ENCODE results near the gene CSNK1D. TPM values are rescaled to one million over a fixed set of nuclear protein-coding genes. Genes with fewer than 3 reads are reported as not detected.
A peak's percentile ranks its signal among the peaks of the same experiment; 100 is the strongest.

Gene CSNK1D
- total RNA-seq = 241 and 258 TPM in 2 replicates
- 24.9 TPM for total RNA-seq (2013)
- 196 and 260 TPM in 2 replicates for polyA plus RNA-seq
- polyA minus RNA-seq = 58.6 and 109 TPM in 2 replicates

DNA sequence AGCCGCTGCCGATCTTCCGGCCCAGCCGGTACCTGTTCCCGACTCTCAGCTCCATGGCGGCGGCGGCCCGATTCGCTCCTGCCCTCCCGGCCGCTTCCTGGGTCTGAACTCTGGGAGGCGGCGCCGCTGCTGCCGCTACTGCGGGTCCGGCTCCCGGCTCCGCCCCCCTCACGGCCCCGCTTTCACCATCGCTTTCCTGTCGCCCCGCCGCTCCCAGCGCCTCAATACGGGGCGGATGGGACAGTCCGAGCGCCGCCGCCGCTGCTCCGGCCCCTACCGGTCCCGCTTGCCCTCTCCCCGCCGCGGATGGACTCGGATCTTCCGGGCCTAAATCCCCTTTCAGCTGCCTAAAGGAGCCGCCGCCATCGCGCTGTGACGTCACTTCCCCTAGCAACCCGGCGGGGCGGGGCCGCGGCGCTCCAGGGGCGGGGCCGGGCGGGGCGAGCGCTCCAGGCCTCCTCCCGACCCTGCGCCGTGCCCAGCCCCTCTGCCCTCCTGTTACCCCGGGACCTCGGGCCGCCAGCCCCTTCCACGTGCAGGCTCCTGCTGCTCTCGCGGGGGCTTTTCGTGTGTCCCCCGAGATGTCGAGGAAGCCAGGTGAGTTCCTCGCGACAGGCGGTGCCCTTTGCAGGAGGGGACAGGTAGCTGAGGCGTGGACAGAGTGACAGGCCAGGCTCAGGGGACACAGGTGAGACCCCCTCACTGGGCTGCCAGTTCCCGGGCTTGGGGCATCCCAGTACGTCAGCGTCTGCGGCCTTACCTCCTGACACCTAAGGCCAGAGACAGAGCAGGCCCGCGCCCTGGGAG, at the start of gene CSNK1D:
Gene CSNK1D, minus strand, starts transcription at position 374 of the 807 bp plus-strand sequence. Its CDS starts 319 bp downstream, at position 55.
- H3K27ac Mint-ChIP-seq = peak within 1 kb of the TSS; percentile 99
- Histone ChIP-seq H3K9ac (ENCODE audit: low read length) (peak within 1 kb of the TSS; percentile 90), H3K27me3 (replicated peaks in 1 of 4; ENCODE audit: control extremely low read depth in 1 of 4, control insufficient read depth in 3 of 4, insufficient read depth in 4 of 4, low read length in 3 of 4) (peaks cover 0 to 5% (median 0%) of the 10 kb centered on the region in 4 experiments), H3K4me1 (ENCODE audit: control insufficient read depth in 2 of 2, insufficient read depth in 2 of 2, low read length in 2 of 2) (peaks cover 30 to 48% of the 10 kb centered on the region in 2 donors), H3K9me3 (ENCODE audit: control extremely low read depth in 1 of 3, control insufficient read depth in 2 of 3, insufficient read depth in 1 of 3, low read length in 2 of 3) (no peaks in the 10 kb centered on the region), H3K36me3 (replicated peaks in 1 of 2; ENCODE audit: control extremely low read depth in 1 of 2, control insufficient read depth in 1 of 2, extremely low read depth in 1 of 2, insufficient read depth in 2 of 2, low read length in 1 of 2) (peaks cover 3 to 35% of the 10 kb centered on the region in 2 experiments), H3K4me2 (replicated peaks; ENCODE audit: low read depth, low read length, poor library complexity, severe bottlenecking) (peak within 1 kb of the TSS; percentile 86), H3K4me3 (ENCODE audit: control extremely low read depth in 1 of 5, extremely low read depth in 1 of 5, insufficient read depth in 1 of 5, low read depth in 2 of 5, low read length in 4 of 5) (peak within 1 kb of the TSS; percentile 70 to 87 (median 80)), H3K27ac (ENCODE audit: low read length in 2 of 2) (peak within 1 kb of the TSS; percentile 83 to 95), H4K20me1 (ENCODE audit: control insufficient read depth, insufficient read depth, low read length, poor library complexity, severe bottlenecking) (peaks cover 49% of the 10 kb centered on the region), H2AFZ (ENCODE audit: insufficient read depth, low read depth, low read length, poor library complexity, severe bottlenecking) (peak within 1 kb of the TSS; percentile 91), H3K79me2 (ENCODE audit: control insufficient read depth, insufficient read depth, low read length) (peaks cover 65% of the 10 kb centered on the region)
- intact Hi-C loops (cut with micrococcal nuclease) = loop anchor here (1.0 to 2.0 kb wide), 4 partner anchors 19 to 48 kb away; partner anchors contain the start of gene SLC16A3
- TF ChIP-seq CTCF (IDR thresholded peaks at IDR 0.05) = no peak
- TF ChIP-seq EZH2 (IDR thresholded peaks at IDR 0.05; ENCODE audit: borderline replicate concordance, insufficient read depth, low read depth, low read length, poor library complexity, severe bottlenecking) = no peak
- ChIA-PET POLR2A (interaction anchor here (0.8 to 2.3 kb wide), 8 partner anchors 9 to 176 kb away, joined by 3 to 28 read pairs (median 8); partner anchors contain the start of genes CCDC57 and SLC16A3), CTCF (interaction anchor here (0.8 to 1.6 kb wide), 5 partner anchors 25 to 70 kb away, joined by 3 to 7 read pairs (median 3); no protein-coding TSS in a partner anchor)
- DNase-seq = peak; percentile 97
- H3K27me3 Mint-ChIP-seq = no peaks in the 10 kb centered on the region
- no peaks in the 10 kb centered on the region for H3K9me3 Mint-ChIP-seq (ENCODE audit: insufficient read depth)
- peak; percentile 77 for ATAC-seq (ENCODE audit: low read depth)
- 7% methylated on average over 80 of the region's 80 CpGs for WGBS (ENCODE audit: insufficient coverage)
- peaks cover 41% of the 10 kb centered on the region for H3K4me1 Mint-ChIP-seq
- H3K4me3 Mint-ChIP-seq = peak within 1 kb of the TSS; percentile 93

Measured in B cell (primary cell).